ENCODE results near the gene SOWAHC. TPM values are rescaled to one million over a fixed set of nuclear protein-coding genes. Genes with fewer than 3 reads are reported as not detected.

SOWAHC gene
- total RNA-seq, 1 donor from 2014 or later: 14.2 TPM

- Mint-ChIP-seq H3K27me3 (ENCODE audit: low read depth) (no peaks in the 10 kb centered on the region), H3K4me3 (ENCODE audit: unreplicated experiment) (no peak overlapping the region), H3K4me1 (ENCODE audit: low read depth) (peaks cover 20% of the 10 kb centered on the region), H3K9me3 (ENCODE audit: low read depth) (no peaks in the 10 kb centered on the region), H3K27ac (ENCODE audit: unreplicated experiment) (no peak overlapping the region), H3K36me3 (ENCODE audit: low read depth) (no peaks in the 10 kb centered on the region)
- DNase-seq (ENCODE audit: low spot score): no peak
- no peak for TF ChIP-seq CTCF (IDR thresholded peaks at IDR 0.05)
Observed at GRCh38 chr2:109649736-109650695, 35.9 kb downstream of the SOWAHC start.

- Mint-ChIP-seq H3K4me1 (ENCODE audit: low read depth) (no peaks in the 10 kb centered on the region), H3K4me3 (ENCODE audit: unreplicated experiment) (no peak overlapping the region), H3K9me3 (ENCODE audit: low read depth) (no peaks in the 10 kb centered on the region), H3K27ac (ENCODE audit: unreplicated experiment) (no peak overlapping the region), H3K27me3 (ENCODE audit: low read depth) (no peaks in the 10 kb centered on the region), H3K36me3 (ENCODE audit: low read depth) (no peaks in the 10 kb centered on the region)
- no peak for DNase-seq (ENCODE audit: low spot score)
- no peak for TF ChIP-seq CTCF (IDR thresholded peaks at IDR 0.05)
Observed at GRCh38 chr2:109654326-109655050, 40.3 kb downstream of the SOWAHC start.

- Mint-ChIP-seq H3K27ac (ENCODE audit: unreplicated experiment) (no peak overlapping the region), H3K27me3 (ENCODE audit: low read depth) (no peaks in the 10 kb centered on the region), H3K4me1 (ENCODE audit: low read depth) (no peaks in the 10 kb centered on the region), H3K4me3 (ENCODE audit: unreplicated experiment) (no peak overlapping the region), H3K9me3 (ENCODE audit: low read depth) (no peaks in the 10 kb centered on the region), H3K36me3 (ENCODE audit: low read depth) (no peaks in the 10 kb centered on the region)
- DNase-seq (ENCODE audit: low spot score): no peak
- no peak for TF ChIP-seq CTCF (IDR thresholded peaks at IDR 0.05)
Observed at GRCh38 chr2:109655287-109655686, 41.1 kb downstream of the SOWAHC start.

GRCh38 chr2:109659396-109660045, 45.4 kb downstream of the SOWAHC start:
- peaks cover 10% of the 10 kb centered on the region for H3K4me1 Mint-ChIP-seq (ENCODE audit: low read depth)
- no peaks in the 10 kb centered on the region for H3K36me3 Mint-ChIP-seq (ENCODE audit: low read depth)
- no peaks in the 10 kb centered on the region for H3K9me3 Mint-ChIP-seq (ENCODE audit: low read depth)
- H3K27ac Mint-ChIP-seq (ENCODE audit: unreplicated experiment): no peak overlapping the region
- TF ChIP-seq CTCF (IDR thresholded peaks at IDR 0.05): no peak
- no peak for DNase-seq (ENCODE audit: low spot score)
- no peak overlapping the region for H3K4me3 Mint-ChIP-seq (ENCODE audit: unreplicated experiment)
- H3K27me3 Mint-ChIP-seq (ENCODE audit: low read depth): no peaks in the 10 kb centered on the region
